K562 (cell line): Measurements from ENCODE around the gene CCDC138. TPM values are rescaled to one million over a fixed set of nuclear protein-coding genes. Genes with fewer than 3 reads are reported as not detected.
A peak's percentile ranks its signal among the peaks of the same experiment; 100 is the strongest.

ENCODE experiments used
- ATAC-seq: fragments of 200-7000 bp; cut with Tn5 transposase; 3 replicates; pipeline ENCODE4 v1.9.1; 2020; ENCODE audit warnings: moderate library complexity
- BruUV-seq: library from RNA; stranded (reverse); fragments of 400-500 nt; replicated peaks from 2 replicates; lab custom pipeline; 2021; lab: Mats Ljungman, UMichigan
- CTCF ChIA-PET: fragments of 300-600 bp; formaldehyde crosslinking; extraction: SDS; loops from one replicate; lab custom pipeline; 2021; ENCODE audit warnings: low intra/inter-chr PET ratio; lab: Yijun Ruan, JAX
- POLR2A ChIA-PET: fragments of 300-600, 350-650 bp; sonication (Branson Sonifier 250); formaldehyde crosslinking; extraction: SDS; loops from one replicate; lab custom pipeline; 2021; ENCODE audit warnings: antibody characterized with exemption, inconsistent platforms; lab: Yijun Ruan, JAX
- DNase-seq, 4 experiments: peaks; one replicate each; pipeline versions ENCODE4 v3.0.0 to v3.0.0-alpha.2; 2011 to 2018; ENCODE audit warnings: low spot score in 3 of 4, mixed read lengths in 3 of 4; ENCODE audit errors: extremely low read depth in 1 of 4
- FAIRE-seq: peaks from 2 replicates; lab custom pipeline; 2011; peaks lifted over from hg19 to GRCh38; lab: Jason Lieb, UNC
- H2AFZ ChIP-seq: 2 replicates; pipeline ENCODE4 v1.6.0; 2011; ENCODE audit warnings: low read depth, low read length, control low read depth, inconsistent platforms
- H3K27ac ChIP-seq: fragments of 200-600 bp; 3 replicates; pipeline ENCODE4 v1.8.0; 2011; ENCODE audit warnings: low read depth, mild to moderate bottlenecking, control low read depth, inconsistent platforms, low read length, moderate library complexity, mixed read lengths; ENCODE audit errors: extremely low read depth
- H3K27me3 ChIP-seq, 2 experiments: fragments of 300-600 bp in 1 of 2; 2 replicates in 1 of 2; 3 replicates in 1 of 2; pipeline versions ENCODE4 v1.6.0 to v1.8.0; 2011; ENCODE audit warnings: inconsistent platforms in 2 of 2, low read length in 2 of 2, mild to moderate bottlenecking in 1 of 2, mixed read lengths in 1 of 2, moderate library complexity in 1 of 2; ENCODE audit not compliant: control insufficient read depth in 2 of 2, insufficient read depth in 2 of 2
- H3K36me3 ChIP-seq: fragments of 300-600 bp; 3 replicates; pipeline ENCODE4 v1.8.0; 2011; ENCODE audit warnings: mild to moderate bottlenecking, low read length, inconsistent platforms; ENCODE audit not compliant: control insufficient read depth, insufficient read depth
- H3K4me1 ChIP-seq, 2 experiments: fragments of 200-600 bp in 1 of 2; replicated peaks in 1 of 2; 2 replicates in 1 of 2; 3 replicates in 1 of 2; pipeline versions ENCODE4 v1.5.1 to v1.8.0; 2011; ENCODE audit warnings: inconsistent platforms in 2 of 2, low read length in 2 of 2, mild to moderate bottlenecking in 1 of 2, mixed read lengths in 1 of 2, moderate library complexity in 1 of 2; ENCODE audit not compliant: control insufficient read depth in 2 of 2, insufficient read depth in 2 of 2
- H3K4me2 ChIP-seq: 2 replicates; pipeline ENCODE4 v1.6.1; 2011; ENCODE audit warnings: low read length, control low read depth, inconsistent platforms, mixed read lengths; ENCODE audit not compliant: insufficient read depth
- H3K4me3 ChIP-seq: fragments of 200-600 bp; sonication (generic), shearing (Covaris generic); 2 replicates; pipeline ENCODE4 v1.5.1; 2016; ENCODE audit warnings: control low read depth, inconsistent platforms
- H3K79me2 ChIP-seq: fragments of 200-600 bp; 3 replicates; pipeline ENCODE4 v1.8.0; 2011; ENCODE audit warnings: low read length, inconsistent platforms; ENCODE audit not compliant: control insufficient read depth, insufficient read depth
- H3K9ac ChIP-seq, 2 experiments: 2 replicates each; pipeline versions ENCODE4 v1.6.0 to v1.6.1; 2011; ENCODE audit warnings: low read depth in 2 of 2, low read length in 2 of 2, control low read depth in 1 of 2, inconsistent platforms in 1 of 2, mild to moderate bottlenecking in 1 of 2, mixed read lengths in 1 of 2; ENCODE audit not compliant: insufficient read depth in 1 of 2
- H3K9me1 ChIP-seq: one replicate; pipeline ENCODE4 v1.6.0; 2011; ENCODE audit warnings: inconsistent platforms, mild to moderate bottlenecking, low read length, moderate library complexity; ENCODE audit not compliant: control insufficient read depth, insufficient read depth
- H3K9me3 ChIP-seq: replicated peaks from 2 replicates; pipeline ENCODE4 v1.5.1; 2011; ENCODE audit warnings: low read depth, low read length, inconsistent platforms; ENCODE audit not compliant: control insufficient read depth, insufficient read depth
- H4K20me1 ChIP-seq: replicated peaks from 2 replicates; pipeline ENCODE4 v1.6.1; 2011; ENCODE audit warnings: low read length, inconsistent platforms, mixed read lengths; ENCODE audit not compliant: control insufficient read depth, insufficient read depth
- BCL6 ChIP-seq: fragments of 250-450 bp; sonication (Bioruptor Pico); IDR thresholded peaks from 2 replicates; pipeline ENCODE4 v1.4.0; 2020
- CREB3 ChIP-seq: fragments of 450-650 bp; conservative IDR thresholded peaks from 2 replicates; pipeline ENCODE4 v1.6.1; 2016; ENCODE audit warnings: missing genetic modification characterization, low read depth, mild to moderate bottlenecking, missing compliant biosample characterization, moderate library complexity
- EHMT2 ChIP-seq: fragments of 450-650 bp; IDR thresholded peaks from 2 replicates; pipeline ENCODE4 v1.6.1; 2018; ENCODE audit warnings: antibody characterized with exemption
- FOXM1 ChIP-seq, 2 experiments: fragments of 450-650 bp in 1 of 2; sonication (generic) in 1 of 2; formaldehyde crosslinking in 1 of 2; IDR thresholded peaks; 2 replicates each; pipeline versions ENCODE4 v1.6.1 to v1.9.0; 2017 to 2022; ENCODE audit warnings: low read depth in 2 of 2, mild to moderate bottlenecking in 2 of 2, missing genetic modification reagents in 1 of 2, moderate library complexity in 1 of 2
- GABPB2 ChIP-seq: fragments of 250-450 bp; sonication (Bioruptor Pico); conservative IDR thresholded peaks from 2 replicates; pipeline ENCODE4 v1.5.1; 2021; ENCODE audit warnings: mild to moderate bottlenecking
- GTF2F1 ChIP-seq: IDR thresholded peaks from 2 replicates; pipeline ENCODE4 v1.6.1; 2011; ENCODE audit warnings: low read depth, low read length, improper control_type of control experiment
- LARP7 ChIP-seq: fragments of 450-650 bp; IDR thresholded peaks from 2 replicates; pipeline ENCODE4 v1.6.1; 2016
- NBN ChIP-seq: fragments of 450-650 bp; IDR thresholded peaks from 2 replicates; pipeline ENCODE4 v1.6.1; 2016; ENCODE audit warnings: low read depth, mild to moderate bottlenecking
- NFIC ChIP-seq: fragments of 450-650 bp; IDR thresholded peaks from 2 replicates; pipeline ENCODE4 v1.6.1; 2017; ENCODE audit warnings: mild to moderate bottlenecking, inconsistent platforms
- TAF1 ChIP-seq: IDR thresholded peaks from 2 replicates; pipeline ENCODE4 v1.6.1; 2011; ENCODE audit warnings: mild to moderate bottlenecking, low read length, moderate library complexity; ENCODE audit not compliant: insufficient read depth, control insufficient read depth, severe bottlenecking; ENCODE audit errors: extremely low read depth
- YY1 ChIP-seq, 3 experiments: IDR thresholded peaks; 2 replicates each; pipeline ENCODE4 v1.6.1; 2011; ENCODE audit warnings: low read length in 2 of 3, mild to moderate bottlenecking in 2 of 3, moderate library complexity in 2 of 3, borderline replicate concordance in 1 of 3, control low read depth in 1 of 3, low read depth in 1 of 3; ENCODE audit not compliant: insufficient read depth in 3 of 3, insufficient replicate concordance in 2 of 3, control insufficient read depth in 1 of 3, insufficient read length in 1 of 3; ENCODE audit errors: extremely low read depth in 1 of 3
- ZC3H4 ChIP-seq: sonication (generic); formaldehyde crosslinking; IDR thresholded peaks from 2 replicates; pipeline ENCODE4 v1.9.0; 2021; ENCODE audit warnings: missing genetic modification reagents, borderline replicate concordance
- ZZZ3 ChIP-seq: fragments of 450-650 bp; IDR thresholded peaks from 2 replicates; pipeline ENCODE4 v1.6.1; 2016; ENCODE audit warnings: antibody characterized with exemption, mild to moderate bottlenecking, moderate library complexity
- WGBS: fragments of 100-300 bp; shearing (Covaris generic); methylation state at CpG from one replicate; pipeline ENCODE4 v1.1.6; 2016; ENCODE audit warnings: low coverage, mixed read lengths; ENCODE audit not compliant: insufficient coverage; ENCODE audit errors: missing lambda C conversion rate; 5-methylcytosine and 5-hydroxymethylcytosine counted together
- in situ Hi-C: fragments of 300-500 bp; cut with MboI; formaldehyde crosslinking; loops from 4 replicates; pipeline ENCODE4 v1.15.0; 2018; ENCODE audit warnings: inconsistent platforms, mixed read lengths
- intact Hi-C: fragments of 100-400 bp; cut with micrococcal nuclease; formaldehyde crosslinking; loops from 2 replicates; pipeline ENCODE4 v1.14.2; 2022
- polyA plus RNA-seq, 8 experiments: library from polyadenylated mRNA; depleted of rRNA in 4 of 8; stranded (reverse) in 5 of 8; unstranded in 3 of 8; fragments of >200 nt; fragmentation: Nextera tagmentation in 2 of 8; fragmentation: Illumina TruSeq in 1 of 8; extraction: Ambion mirVana in 2 of 8; extraction: Trizol in 1 of 8; gene quantifications; 2 replicates each; pipeline versions ENCODE4 v1.2.1 to v1.2.3, GENCODE V29; 2011 to 2014; ENCODE audit warnings: inconsistent platforms in 1 of 8, missing spikeins in 1 of 8
- total RNA-seq, 7 experiments: library from RNA; depleted of rRNA in 6 of 7; stranded (reverse); fragments of >200 nt in 6 of 7; fragmentation: Illumina TruSeq in 2 of 7; extraction: Trizol in 2 of 7; gene quantifications; 2 replicates each; pipeline versions ENCODE4 v1.2.1 to v1.2.3, GENCODE V29; 2011 to 2021; ENCODE audit warnings: low replicate concordance in 1 of 7

CCDC138 gene
- total and polyA plus RNA-seq, 9 of the 15 experiments (the other 6 are each of a cell fraction or from before 2014, with no cell fraction given): 17.5 to 44.6 (median 26.7) TPM

- H3K9me3 ChIP-seq: peaks cover 2% of the 10 kb centered on the region; the same call in 1 of the 2 replicates
- no peaks in the 10 kb centered on the region for H3K27me3 ChIP-seq
- POLR2A ChIA-PET: no interaction called here
- H3K9ac ChIP-seq: no peak overlapping the region
- peaks cover 6% of the 10 kb centered on the region; the same call in 1 of the 3 replicates for H3K36me3 ChIP-seq
- ATAC-seq: peak; percentile 44; the same call in 2 of the 3 replicates
- H3K4me3 ChIP-seq: no peak overlapping the region
- no peaks in the 10 kb centered on the region for H3K79me2 ChIP-seq
- no peak overlapping the region for H3K4me2 ChIP-seq
- no peak for FAIRE-seq
- no TSS peak for BruUV-seq
- intact Hi-C loops (no loop called here), in situ Hi-C loops (no loop called here)
- H3K9me1 ChIP-seq: no peaks in the 10 kb centered on the region
- H3K4me1 ChIP-seq: no peaks in the 10 kb centered on the region; a peak in 1 of 5 replicates
- H2AFZ ChIP-seq: no peak overlapping the region
- TF ChIP-seq LARP7 (no peak), GTF2F1 (no peak), FOXM1 (IDR thresholded peaks at IDR 0.05; ENCODE audit: low read depth) (peak; percentile 79; the same call in 1 of the 2 replicates), FOXM1 (CRISPR knock-in tag; IDR thresholded peaks at IDR 0.05; ENCODE audit: low read depth) (no peak)
- H4K20me1 ChIP-seq: no peaks in the 10 kb centered on the region
- DNase-seq: no peak
- peak overlapping the region; percentile 36; the same call in 2 of the 3 replicates for H3K27ac ChIP-seq
- CTCF ChIA-PET: no interaction called here
Observed at GRCh38 chr2:108833219-108833618, 46.6 kb downstream of the CCDC138 start.

- intact Hi-C loops: no loop called here
- TF ChIP-seq TAF1 (no peak), YY1 (IDR thresholded peaks at IDR 0.05; ENCODE audit: borderline replicate concordance in 1 of 3, control insufficient read depth in 1 of 3, extremely low read depth in 1 of 3, insufficient read depth in 3 of 3, insufficient read length in 1 of 3, insufficient replicate concordance in 2 of 3, low read depth in 1 of 3, low read length in 2 of 3) (no peak), EHMT2 (no peak), CREB3 (no peak), BCL6 (CRISPR knock-in tag) (no peak), NBN (no peak), GABPB2 (CRISPR knock-in tag) (no peak), NFIC (no peak), ZZZ3 (no peak), ZC3H4 (no peak)
Observed at GRCh38 chr2:108834620-108835019, 48.0 kb downstream of the CCDC138 start.

More at GRCh38 chr2:108834620-108835019, 48.0 kb downstream of the CCDC138 start:
- peaks cover 2% of the 10 kb centered on the region; the same call in 1 of the 2 replicates for H3K9me3 ChIP-seq
- no peak overlapping the region for H3K4me3 ChIP-seq
- no peaks in the 10 kb centered on the region for H4K20me1 ChIP-seq
- H3K4me1 ChIP-seq: no peaks in the 10 kb centered on the region; a peak in 1 of 5 replicates
- no peak overlapping the region for H3K9ac ChIP-seq
- H3K9me1 ChIP-seq: no peaks in the 10 kb centered on the region
- H3K79me2 ChIP-seq: no peaks in the 10 kb centered on the region
- no peak for FAIRE-seq
- no peak for DNase-seq
- no peaks in the 10 kb centered on the region for H3K27me3 ChIP-seq
- POLR2A ChIA-PET: no interaction called here
- BruUV-seq: no TSS peak
- WGBS: 89% methylated on average over 3 of the region's 3 CpGs
- CTCF ChIA-PET: no interaction called here
- H3K27ac ChIP-seq: no peak overlapping the region
- peaks cover 9% of the 10 kb centered on the region; the same call in 1 of the 3 replicates for H3K36me3 ChIP-seq
- no peak overlapping the region for H3K4me2 ChIP-seq
- in situ Hi-C loops: no loop called here
- ATAC-seq: no peak
- H2AFZ ChIP-seq: no peak overlapping the region
